ENCODE results near the gene LRRC75B. TPM values are rescaled to one million over a fixed set of nuclear protein-coding genes. Genes with fewer than 3 reads are reported as not detected.
"Not testable (repeated sequence)": the region's sequence is repeated elsewhere in the genome, so short reads cannot be mapped to it uniquely, and the experiment has no call there.

The LRRC75B gene
- polyA plus RNA-seq (2012; ENCODE audit: insufficient read length, low read depth), result 32.2 TPM

GRCh38 chr22:24592851-24593558 lies at the start of gene LRRC75B:
Gene LRRC75B (minus strand): TSS chr22:24593073. CDS start chr22:24593039, 34 bp downstream.
- peak; percentile 11 for TF ChIP-seq FOXP2 (optimal IDR thresholded peaks at IDR 0.05; ENCODE audit: borderline replicate concordance, extremely low read depth, extremely low read length, insufficient read depth)
- TF ChIP-seq REST (IDR thresholded peaks at IDR 0.05; ENCODE audit: insufficient read depth in 1 of 2, low read depth in 2 of 2, low read length in 2 of 2), result no peak
- TF ChIP-seq POLR2AphosphoS5 (IDR thresholded peaks at IDR 0.05; ENCODE audit: low read depth, low read length), result peak; percentile 61
- no peak for TF ChIP-seq SIN3A (IDR thresholded peaks at IDR 0.05; ENCODE audit: borderline replicate concordance, insufficient read depth, low read length)
- peak; percentile 69; the same call in 1 of the 2 replicates for TF ChIP-seq TAF1 (IDR thresholded peaks at IDR 0.05; ENCODE audit: borderline replicate concordance, insufficient read depth, low read length)

GRCh38 chr22:24602847-24603769 lies 10.2 kb upstream of the LRRC75B start, which contains the start of gene GGT1:
Gene GGT1 (plus strand): TSS chr22:24603193. CDS start chr22:24611082, 7,889 bp downstream.
- TF ChIP-seq POLR2AphosphoS5 (IDR thresholded peaks at IDR 0.05; ENCODE audit: low read depth, low read length); SIN3A (IDR thresholded peaks at IDR 0.05; ENCODE audit: borderline replicate concordance, insufficient read depth, low read length); REST (IDR thresholded peaks at IDR 0.05; ENCODE audit: insufficient read depth in 1 of 2, low read depth in 2 of 2, low read length in 2 of 2): not testable (repeated sequence)

GRCh38 chr22:24601217-24602104 lies 8.6 kb upstream of the LRRC75B start:
- TF ChIP-seq FOXP2 (optimal IDR thresholded peaks at IDR 0.05; ENCODE audit: borderline replicate concordance, extremely low read depth, extremely low read length, insufficient read depth) (no peak), POLR2AphosphoS5 (IDR thresholded peaks at IDR 0.05; ENCODE audit: low read depth, low read length) (no peak), REST (IDR thresholded peaks at IDR 0.05; ENCODE audit: insufficient read depth in 1 of 2, low read depth in 2 of 2, low read length in 2 of 2) (no peak), TAF1 (IDR thresholded peaks at IDR 0.05; ENCODE audit: borderline replicate concordance, insufficient read depth, low read length) (no peak), SIN3A (IDR thresholded peaks at IDR 0.05; ENCODE audit: borderline replicate concordance, insufficient read depth, low read length) (no peak)

- TF ChIP-seq POLR2AphosphoS5 (IDR thresholded peaks at IDR 0.05; ENCODE audit: low read depth, low read length) (no peak), SIN3A (IDR thresholded peaks at IDR 0.05; ENCODE audit: borderline replicate concordance, insufficient read depth, low read length) (no peak), FOXP2 (optimal IDR thresholded peaks at IDR 0.05; ENCODE audit: borderline replicate concordance, extremely low read depth, extremely low read length, insufficient read depth) (no peak), REST (IDR thresholded peaks at IDR 0.05; ENCODE audit: insufficient read depth in 1 of 2, low read depth in 2 of 2, low read length in 2 of 2) (no peak), TAF1 (IDR thresholded peaks at IDR 0.05; ENCODE audit: borderline replicate concordance, insufficient read depth, low read length) (no peak)
These were observed 6.6 kb upstream of the LRRC75B start for GRCh38 chr22:24599514-24599913.

All from PFSK-1 (cell line).